H1 (cell line): ENCODE measurements around the gene ATP5MC3. TPM values are rescaled to one million over a fixed set of nuclear protein-coding genes. Genes with fewer than 3 reads are reported as not detected.

Experiments used
- E2F6 ChIP-seq: IDR thresholded peaks from 2 replicates; pipeline ENCODE4 v1.6.1; 2012; ENCODE audit warnings: inconsistent platforms
- GABPA ChIP-seq: IDR thresholded peaks from 2 replicates; pipeline ENCODE4 v1.6.1; 2011; ENCODE audit warnings: mild to moderate bottlenecking, low read length, moderate library complexity, borderline replicate concordance; ENCODE audit not compliant: insufficient read depth
- KDM1A ChIP-seq: fragments of 200-600, 300-600 bp; sonication (generic); IDR thresholded peaks from 2 replicates; pipeline ENCODE4 v1.7.1; 2016; ENCODE audit warnings: mild to moderate bottlenecking, low read length, borderline replicate concordance
- PHF8 ChIP-seq: fragments of 200-600 bp; sonication (generic); conservative IDR thresholded peaks from 2 replicates; pipeline ENCODE4 v1.7.1; 2012; ENCODE audit warnings: low read depth, mild to moderate bottlenecking, inconsistent platforms, low read length, moderate library complexity
- TAF1 ChIP-seq: IDR thresholded peaks from 2 replicates; pipeline ENCODE4 v1.6.1; 2011; ENCODE audit warnings: mild to moderate bottlenecking, low read depth, low read length
- polyA plus RNA-seq, 7 experiments: library from polyadenylated mRNA; depleted of rRNA in 3 of 7; stranded (reverse) in 5 of 7; unstranded in 2 of 7; fragments of >200 nt in 5 of 7; fragments of 200-250 nt in 2 of 7; gene quantifications; 1 replicate in 5 of 7; 2 replicates in 1 of 7; 4 replicates in 1 of 7; pipeline versions ENCODE4 v1.2.1 to v1.2.3, GENCODE V29; 2011 to 2013; ENCODE audit warnings: missing spikeins in 2 of 7, mixed read lengths in 2 of 7
- total RNA-seq: library from RNA; stranded (reverse); fragmentation: NEBNext Ultra II Directional; extraction: Animal tissue kit (Norgen Biotek cat#: 25700); gene quantifications from 2 replicates; pipeline ENCODE4 v1.2.1, GENCODE V29; 2021
- TF ChIP-seq, protein P1 (sequence below): fragments of 300-600 bp; sonication (generic); IDR thresholded peaks from 2 replicates; pipeline ENCODE4 v1.7.1; 2012; ENCODE audit warnings: low read length, moderate library complexity, mild to moderate bottlenecking, inconsistent platforms; ENCODE audit not compliant: insufficient replicate concordance

The ATP5MC3 gene
- total and polyA plus RNA-seq, 2 of the 8 experiments (the other 6 are each of a cell fraction or from before 2014, with no cell fraction given), result 320 to 856 TPM

- TF ChIP-seq, protein P1, sequence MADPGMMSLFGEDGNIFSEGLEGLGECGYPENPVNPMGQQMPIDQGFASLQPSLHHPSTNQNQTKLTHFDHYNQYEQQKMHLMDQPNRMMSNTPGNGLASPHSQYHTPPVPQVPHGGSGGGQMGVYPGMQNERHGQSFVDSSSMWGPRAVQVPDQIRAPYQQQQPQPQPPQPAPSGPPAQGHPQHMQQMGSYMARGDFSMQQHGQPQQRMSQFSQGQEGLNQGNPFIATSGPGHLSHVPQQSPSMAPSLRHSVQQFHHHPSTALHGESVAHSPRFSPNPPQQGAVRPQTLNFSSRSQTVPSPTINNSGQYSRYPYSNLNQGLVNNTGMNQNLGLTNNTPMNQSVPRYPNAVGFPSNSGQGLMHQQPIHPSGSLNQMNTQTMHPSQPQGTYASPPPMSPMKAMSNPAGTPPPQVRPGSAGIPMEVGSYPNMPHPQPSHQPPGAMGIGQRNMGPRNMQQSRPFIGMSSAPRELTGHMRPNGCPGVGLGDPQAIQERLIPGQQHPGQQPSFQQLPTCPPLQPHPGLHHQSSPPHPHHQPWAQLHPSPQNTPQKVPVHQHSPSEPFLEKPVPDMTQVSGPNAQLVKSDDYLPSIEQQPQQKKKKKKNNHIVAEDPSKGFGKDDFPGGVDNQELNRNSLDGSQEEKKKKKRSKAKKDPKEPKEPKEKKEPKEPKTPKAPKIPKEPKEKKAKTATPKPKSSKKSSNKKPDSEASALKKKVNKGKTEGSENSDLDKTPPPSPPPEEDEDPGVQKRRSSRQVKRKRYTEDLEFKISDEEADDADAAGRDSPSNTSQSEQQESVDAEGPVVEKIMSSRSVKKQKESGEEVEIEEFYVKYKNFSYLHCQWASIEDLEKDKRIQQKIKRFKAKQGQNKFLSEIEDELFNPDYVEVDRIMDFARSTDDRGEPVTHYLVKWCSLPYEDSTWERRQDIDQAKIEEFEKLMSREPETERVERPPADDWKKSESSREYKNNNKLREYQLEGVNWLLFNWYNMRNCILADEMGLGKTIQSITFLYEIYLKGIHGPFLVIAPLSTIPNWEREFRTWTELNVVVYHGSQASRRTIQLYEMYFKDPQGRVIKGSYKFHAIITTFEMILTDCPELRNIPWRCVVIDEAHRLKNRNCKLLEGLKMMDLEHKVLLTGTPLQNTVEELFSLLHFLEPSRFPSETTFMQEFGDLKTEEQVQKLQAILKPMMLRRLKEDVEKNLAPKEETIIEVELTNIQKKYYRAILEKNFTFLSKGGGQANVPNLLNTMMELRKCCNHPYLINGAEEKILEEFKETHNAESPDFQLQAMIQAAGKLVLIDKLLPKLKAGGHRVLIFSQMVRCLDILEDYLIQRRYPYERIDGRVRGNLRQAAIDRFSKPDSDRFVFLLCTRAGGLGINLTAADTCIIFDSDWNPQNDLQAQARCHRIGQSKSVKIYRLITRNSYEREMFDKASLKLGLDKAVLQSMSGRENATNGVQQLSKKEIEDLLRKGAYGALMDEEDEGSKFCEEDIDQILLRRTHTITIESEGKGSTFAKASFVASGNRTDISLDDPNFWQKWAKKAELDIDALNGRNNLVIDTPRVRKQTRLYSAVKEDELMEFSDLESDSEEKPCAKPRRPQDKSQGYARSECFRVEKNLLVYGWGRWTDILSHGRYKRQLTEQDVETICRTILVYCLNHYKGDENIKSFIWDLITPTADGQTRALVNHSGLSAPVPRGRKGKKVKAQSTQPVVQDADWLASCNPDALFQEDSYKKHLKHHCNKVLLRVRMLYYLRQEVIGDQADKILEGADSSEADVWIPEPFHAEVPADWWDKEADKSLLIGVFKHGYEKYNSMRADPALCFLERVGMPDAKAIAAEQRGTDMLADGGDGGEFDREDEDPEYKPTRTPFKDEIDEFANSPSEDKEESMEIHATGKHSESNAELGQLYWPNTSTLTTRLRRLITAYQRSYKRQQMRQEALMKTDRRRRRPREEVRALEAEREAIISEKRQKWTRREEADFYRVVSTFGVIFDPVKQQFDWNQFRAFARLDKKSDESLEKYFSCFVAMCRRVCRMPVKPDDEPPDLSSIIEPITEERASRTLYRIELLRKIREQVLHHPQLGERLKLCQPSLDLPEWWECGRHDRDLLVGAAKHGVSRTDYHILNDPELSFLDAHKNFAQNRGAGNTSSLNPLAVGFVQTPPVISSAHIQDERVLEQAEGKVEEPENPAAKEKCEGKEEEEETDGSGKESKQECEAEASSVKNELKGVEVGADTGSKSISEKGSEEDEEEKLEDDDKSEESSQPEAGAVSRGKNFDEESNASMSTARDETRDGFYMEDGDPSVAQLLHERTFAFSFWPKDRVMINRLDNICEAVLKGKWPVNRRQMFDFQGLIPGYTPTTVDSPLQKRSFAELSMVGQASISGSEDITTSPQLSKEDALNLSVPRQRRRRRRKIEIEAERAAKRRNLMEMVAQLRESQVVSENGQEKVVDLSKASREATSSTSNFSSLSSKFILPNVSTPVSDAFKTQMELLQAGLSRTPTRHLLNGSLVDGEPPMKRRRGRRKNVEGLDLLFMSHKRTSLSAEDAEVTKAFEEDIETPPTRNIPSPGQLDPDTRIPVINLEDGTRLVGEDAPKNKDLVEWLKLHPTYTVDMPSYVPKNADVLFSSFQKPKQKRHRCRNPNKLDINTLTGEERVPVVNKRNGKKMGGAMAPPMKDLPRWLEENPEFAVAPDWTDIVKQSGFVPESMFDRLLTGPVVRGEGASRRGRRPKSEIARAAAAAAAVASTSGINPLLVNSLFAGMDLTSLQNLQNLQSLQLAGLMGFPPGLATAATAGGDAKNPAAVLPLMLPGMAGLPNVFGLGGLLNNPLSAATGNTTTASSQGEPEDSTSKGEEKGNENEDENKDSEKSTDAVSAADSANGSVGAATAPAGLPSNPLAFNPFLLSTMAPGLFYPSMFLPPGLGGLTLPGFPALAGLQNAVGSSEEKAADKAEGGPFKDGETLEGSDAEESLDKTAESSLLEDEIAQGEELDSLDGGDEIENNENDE, result no peak
- TF ChIP-seq TAF1 (peak; percentile 87), GABPA (no peak), PHF8 (peak; percentile 75), KDM1A (no peak), E2F6 (0 out of 2 replicates have a peak, but pooled peaks have one; percentile 36)
These were observed at the start of gene ATP5MC3 (continued) for GRCh38 chr2:175181104-175181876.
